RWPE1 (cell line): Measurements from ENCODE around the gene UBE2U.

ENCODE experiments used
- CTCF ChIA-PET: fragments of 350-600 bp; sonication (Branson Sonifier 250); formaldehyde crosslinking; extraction: SDS; loops from one replicate; lab custom pipeline; 2021; lab: Yijun Ruan, JAX
- POLR2A ChIA-PET: fragments of 400-600 bp; formaldehyde crosslinking; extraction: SDS; loops from one replicate; lab custom pipeline; 2020; ENCODE audit warnings: antibody characterized with exemption; ENCODE audit not compliant: low non-redundant PET; lab: Yijun Ruan, JAX
- DNase-seq: peaks from one replicate; pipeline ENCODE4 v3.0.0; 2012; ENCODE audit warnings: low spot score
- H3K27ac ChIP-seq: fragments of 450-650 bp; 2 replicates; pipeline ENCODE4 v1.5.1; 2017
- TF ChIP-seq, protein P1 (sequence below): fragments of 450-650 bp; conservative IDR thresholded peaks from 2 replicates; pipeline ENCODE4 v1.5.1; 2017; ENCODE audit warnings: low read depth, mild to moderate bottlenecking

UBE2U gene, protein sequence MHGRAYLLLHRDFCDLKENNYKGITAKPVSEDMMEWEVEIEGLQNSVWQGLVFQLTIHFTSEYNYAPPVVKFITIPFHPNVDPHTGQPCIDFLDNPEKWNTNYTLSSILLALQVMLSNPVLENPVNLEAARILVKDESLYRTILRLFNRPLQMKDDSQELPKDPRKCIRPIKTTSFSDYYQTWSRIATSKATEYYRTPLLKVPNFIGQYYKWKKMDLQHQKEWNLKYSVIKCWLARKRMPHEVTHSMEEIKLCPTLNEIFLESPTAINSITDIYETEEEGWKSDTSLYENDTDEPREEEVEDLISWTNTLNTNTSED

DNA sequence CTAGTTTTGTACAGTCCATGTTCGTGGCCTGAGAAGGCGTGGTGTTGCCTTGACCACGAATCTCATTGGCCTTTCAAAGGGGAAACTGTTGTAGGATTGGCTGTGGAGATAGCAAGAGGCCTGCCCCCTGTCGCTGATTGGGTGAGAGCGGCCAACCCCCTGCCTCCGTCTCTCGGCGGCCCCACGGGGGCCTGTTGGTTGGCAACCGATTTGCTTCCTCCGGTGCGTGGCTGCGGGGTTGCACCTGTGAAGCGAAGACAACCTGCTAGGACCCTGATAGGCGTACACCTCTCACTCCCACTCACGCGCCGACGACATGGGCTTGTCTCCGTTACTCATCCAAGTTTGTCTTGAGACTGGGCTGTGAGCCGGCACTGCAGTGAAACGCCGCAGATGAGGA, at the start of gene UBE2U:
Gene UBE2U, plus strand, starts transcription at position 204 of the 400 bp plus-strand sequence. CDS start 428 bp downstream, outside the sequence.
- TF ChIP-seq, protein P1, sequence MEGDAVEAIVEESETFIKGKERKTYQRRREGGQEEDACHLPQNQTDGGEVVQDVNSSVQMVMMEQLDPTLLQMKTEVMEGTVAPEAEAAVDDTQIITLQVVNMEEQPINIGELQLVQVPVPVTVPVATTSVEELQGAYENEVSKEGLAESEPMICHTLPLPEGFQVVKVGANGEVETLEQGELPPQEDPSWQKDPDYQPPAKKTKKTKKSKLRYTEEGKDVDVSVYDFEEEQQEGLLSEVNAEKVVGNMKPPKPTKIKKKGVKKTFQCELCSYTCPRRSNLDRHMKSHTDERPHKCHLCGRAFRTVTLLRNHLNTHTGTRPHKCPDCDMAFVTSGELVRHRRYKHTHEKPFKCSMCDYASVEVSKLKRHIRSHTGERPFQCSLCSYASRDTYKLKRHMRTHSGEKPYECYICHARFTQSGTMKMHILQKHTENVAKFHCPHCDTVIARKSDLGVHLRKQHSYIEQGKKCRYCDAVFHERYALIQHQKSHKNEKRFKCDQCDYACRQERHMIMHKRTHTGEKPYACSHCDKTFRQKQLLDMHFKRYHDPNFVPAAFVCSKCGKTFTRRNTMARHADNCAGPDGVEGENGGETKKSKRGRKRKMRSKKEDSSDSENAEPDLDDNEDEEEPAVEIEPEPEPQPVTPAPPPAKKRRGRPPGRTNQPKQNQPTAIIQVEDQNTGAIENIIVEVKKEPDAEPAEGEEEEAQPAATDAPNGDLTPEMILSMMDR, result no peak
- ChIA-PET CTCF (no interaction called here), POLR2A (no interaction called here)
- no peak within 1 kb of the TSS for H3K27ac ChIP-seq
- DNase-seq, result no peak

DNA sequence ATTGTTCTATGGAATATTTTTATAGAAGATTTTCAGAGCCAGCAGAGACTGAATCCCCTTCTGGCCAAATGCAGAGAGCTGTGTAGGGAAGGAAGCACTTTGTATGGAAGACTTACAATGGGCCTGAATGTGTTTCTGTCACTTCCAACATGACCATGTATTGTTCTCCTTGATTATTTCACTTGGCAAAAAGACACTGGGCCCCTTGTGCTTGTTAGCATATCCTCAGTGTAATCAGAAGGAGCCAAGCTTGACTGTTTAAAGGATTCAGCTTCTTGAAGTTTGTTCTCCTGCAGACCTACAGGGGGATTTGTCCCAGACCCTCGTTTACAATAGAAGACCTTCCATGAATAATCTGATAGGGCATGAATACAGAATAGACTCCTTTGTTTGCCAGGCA, 48.1 kb upstream of the UBE2U start:
- CTCF ChIA-PET, result interaction anchor here (0.7 kb wide), 1 partner anchor 12 kb away, joined by 4 read pairs; no protein-coding TSS in a partner anchor
- TF ChIP-seq, protein P1, result no peak
- POLR2A ChIA-PET, result no interaction called here
- H3K27ac ChIP-seq, result no peak overlapping the region
- DNase-seq, result no peak

DNA sequence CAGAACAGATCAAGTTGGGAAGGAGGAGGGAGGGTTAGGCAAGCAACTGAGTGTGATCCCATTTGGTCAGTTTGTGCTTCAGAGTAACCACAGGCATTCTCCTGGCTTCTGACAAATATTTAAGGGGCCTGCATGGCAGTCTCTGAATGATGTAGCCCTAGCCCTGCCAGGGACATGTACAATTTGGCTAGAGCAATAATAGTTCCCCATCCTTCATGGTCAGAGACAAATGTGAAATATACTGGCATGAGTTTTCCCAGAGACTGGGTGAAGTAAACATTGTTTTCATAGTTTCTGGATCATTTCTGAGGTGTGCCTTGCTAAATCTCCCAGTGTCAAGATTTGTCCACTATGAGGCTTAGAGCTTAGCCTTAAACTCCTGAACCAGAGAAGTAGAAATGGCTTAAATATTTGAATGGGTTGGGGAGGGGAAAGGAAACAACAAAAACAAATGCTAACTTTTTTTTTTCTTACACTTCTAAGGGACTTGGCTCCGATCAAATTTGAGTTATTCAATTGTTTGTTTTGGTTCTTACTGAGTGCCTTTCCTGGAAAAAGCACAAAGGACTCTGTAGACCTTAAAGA, 42.0 kb upstream of the UBE2U start:
- DNase-seq, result no peak
- H3K27ac ChIP-seq, result no peak overlapping the region
- ChIA-PET POLR2A (no interaction called here), CTCF (interaction anchor here (1.0 kb wide), 1 partner anchor 510 kb away, joined by 3 read pairs; no protein-coding TSS in a partner anchor)
- TF ChIP-seq, protein P1, result no peak

DNA sequence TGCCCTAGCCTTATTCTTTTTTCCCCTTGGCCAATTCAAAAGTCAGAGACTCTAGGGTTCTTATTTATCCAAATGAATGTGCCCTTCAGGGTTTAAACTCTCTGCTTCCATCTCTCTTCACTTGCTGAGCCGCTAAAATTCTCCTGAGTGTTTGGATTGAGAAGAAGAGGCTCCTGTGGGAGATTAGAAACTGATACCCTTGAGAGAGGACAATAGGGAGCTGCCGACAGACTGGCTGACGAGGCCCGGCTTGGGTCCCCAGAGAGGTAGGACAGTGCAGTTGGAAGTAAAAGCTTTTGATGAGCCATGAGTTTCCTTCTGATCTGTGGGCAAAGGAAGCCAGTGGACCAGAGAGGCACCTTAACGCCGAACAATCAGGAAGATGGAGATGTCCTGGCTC, 41.3 kb upstream of the UBE2U start:
- DNase-seq, result no peak
- CTCF ChIA-PET, result no interaction called here
- TF ChIP-seq, protein P1, result no peak
- H3K27ac ChIP-seq, result no peak overlapping the region
- POLR2A ChIA-PET, result no interaction called here

DNA sequence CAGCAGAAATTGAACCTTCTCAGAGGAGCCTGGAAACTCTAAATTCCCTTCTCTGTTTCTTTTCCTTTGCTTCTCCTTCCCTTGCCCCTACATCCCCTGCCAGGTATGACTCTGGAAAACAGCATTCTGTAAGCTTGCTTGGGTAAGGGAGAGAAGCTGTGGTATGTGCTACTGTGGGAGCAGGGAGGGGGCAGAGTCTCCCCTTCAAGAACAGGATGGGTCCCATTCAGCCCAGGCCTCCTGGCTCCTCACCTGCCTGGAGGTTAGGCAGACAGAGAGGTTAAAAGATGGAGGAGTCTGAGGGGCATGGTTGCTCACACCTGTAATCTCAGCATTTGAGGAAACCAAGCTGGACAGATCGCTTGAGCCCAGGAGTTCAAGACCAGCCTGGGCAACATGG, 40.6 kb upstream of the UBE2U start:
- TF ChIP-seq, protein P1, result no peak
- POLR2A ChIA-PET, result no interaction called here

DNA sequence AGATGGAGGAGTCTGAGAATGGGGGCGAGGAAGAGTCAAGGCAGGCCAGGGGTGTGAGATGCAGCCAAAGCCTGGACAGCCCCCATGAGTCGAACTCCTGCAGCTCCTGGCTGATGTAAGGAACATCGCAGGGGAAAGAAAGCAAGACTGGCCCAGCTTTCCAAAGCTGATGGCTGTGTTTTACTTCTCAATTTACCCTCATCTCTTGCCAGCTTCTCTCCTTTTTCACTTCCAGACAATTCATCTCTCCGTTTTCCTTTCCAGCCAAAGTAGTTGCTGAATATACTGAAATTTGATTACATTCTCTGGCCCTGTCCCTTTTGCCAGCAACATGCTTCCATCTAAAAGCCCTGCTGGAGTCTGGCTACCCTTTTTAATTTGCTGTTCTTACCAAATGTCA, 40.0 kb upstream of the UBE2U start:
- H3K27ac ChIP-seq, result no peak overlapping the region
- DNase-seq, result no peak
- TF ChIP-seq, protein P1, result no peak
- POLR2A ChIA-PET, result no interaction called here
- CTCF ChIA-PET, result interaction anchor here (1.0 to 1.6 kb wide), 2 partner anchors 26 to 472 kb away, joined by 6 read pairs; no protein-coding TSS in a partner anchor

More for the DNA sequence above, 40.6 kb upstream of the UBE2U start:
- H3K27ac ChIP-seq, result no peak overlapping the region
- DNase-seq, result no peak
- CTCF ChIA-PET, result interaction anchor here (1.6 kb wide), 1 partner anchor 471 kb away, joined by 6 read pairs; no protein-coding TSS in a partner anchor
